Measurements from ENCODE around the gene FBXW11. TPM values are rescaled to one million over a fixed set of nuclear protein-coding genes. Genes with fewer than 3 reads are reported as not detected.

The FBXW11 gene
- total and polyA plus RNA-seq, 12 donors: 5.3 to 108 (median 76.6) TPM

DNA sequence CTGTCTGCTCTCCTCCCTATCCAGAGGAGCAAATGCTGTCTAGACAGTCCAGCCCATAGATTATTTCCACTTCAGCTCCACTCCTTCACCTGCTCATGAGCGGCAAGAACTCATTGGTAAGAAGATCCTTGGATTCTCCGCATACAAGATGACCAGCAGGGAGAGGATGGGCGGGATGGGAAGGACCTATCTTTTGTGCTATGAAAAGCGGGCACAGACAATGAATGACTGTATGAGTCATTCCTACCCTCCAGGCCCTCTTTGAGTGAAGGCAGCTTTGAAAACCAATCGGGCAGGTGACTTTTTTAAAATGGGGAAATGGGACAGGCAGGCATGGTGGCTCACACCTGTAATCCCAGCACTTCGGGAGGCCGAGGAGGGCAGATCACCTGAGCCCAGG, 171.4 kb downstream of the FBXW11 start:
- intact Hi-C loops (cut with DNase I): loop anchor here in 1 of 10 donors (10.0 kb wide), 1 partner anchor 90 kb away; no protein-coding TSS in a partner anchor
- Histone ChIP-seq H3K4me3 (no peak overlapping the region), H3K27ac (no peak overlapping the region), H3K4me1 (peaks cover 0 to under 1% (median 0%) of the 10 kb centered on the region in 9 donors), H3K27me3 (no peaks in the 10 kb centered on the region), H3K36me3 (no peaks in the 10 kb centered on the region), H3K9me3 (peaks cover 0 to 22% (median 0%) of the 10 kb centered on the region in 11 donors)
- ATAC-seq (no peak), DNase-seq (no peak)
- 80 to 84% methylated on average over 7 of the region's 7 CpGs for WGBS, 2 donors
- TF ChIP-seq, protein P1, sequence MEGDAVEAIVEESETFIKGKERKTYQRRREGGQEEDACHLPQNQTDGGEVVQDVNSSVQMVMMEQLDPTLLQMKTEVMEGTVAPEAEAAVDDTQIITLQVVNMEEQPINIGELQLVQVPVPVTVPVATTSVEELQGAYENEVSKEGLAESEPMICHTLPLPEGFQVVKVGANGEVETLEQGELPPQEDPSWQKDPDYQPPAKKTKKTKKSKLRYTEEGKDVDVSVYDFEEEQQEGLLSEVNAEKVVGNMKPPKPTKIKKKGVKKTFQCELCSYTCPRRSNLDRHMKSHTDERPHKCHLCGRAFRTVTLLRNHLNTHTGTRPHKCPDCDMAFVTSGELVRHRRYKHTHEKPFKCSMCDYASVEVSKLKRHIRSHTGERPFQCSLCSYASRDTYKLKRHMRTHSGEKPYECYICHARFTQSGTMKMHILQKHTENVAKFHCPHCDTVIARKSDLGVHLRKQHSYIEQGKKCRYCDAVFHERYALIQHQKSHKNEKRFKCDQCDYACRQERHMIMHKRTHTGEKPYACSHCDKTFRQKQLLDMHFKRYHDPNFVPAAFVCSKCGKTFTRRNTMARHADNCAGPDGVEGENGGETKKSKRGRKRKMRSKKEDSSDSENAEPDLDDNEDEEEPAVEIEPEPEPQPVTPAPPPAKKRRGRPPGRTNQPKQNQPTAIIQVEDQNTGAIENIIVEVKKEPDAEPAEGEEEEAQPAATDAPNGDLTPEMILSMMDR (IDR thresholded peaks at IDR 0.05): no peak

DNA sequence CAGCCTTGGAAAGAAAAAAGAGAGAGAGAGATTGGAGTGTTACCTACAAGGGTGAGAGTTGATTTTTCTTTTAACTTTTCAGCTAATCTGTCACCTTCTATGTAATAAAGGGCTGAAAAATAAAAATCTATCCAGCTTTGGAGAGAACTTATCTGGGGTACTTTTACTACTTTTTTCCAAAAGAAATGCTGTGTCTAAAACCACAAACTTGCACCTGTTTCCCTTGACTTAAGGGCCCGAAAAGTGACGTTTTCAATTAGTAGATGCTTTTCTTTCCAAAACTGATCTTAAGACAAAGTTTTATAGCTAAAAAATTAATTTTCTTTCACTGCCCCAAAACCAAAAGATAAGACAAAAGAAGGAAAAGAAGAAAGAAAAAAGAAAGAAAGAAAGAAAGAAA, 172.0 kb downstream of the FBXW11 start:
- 93 to 94% methylated on average over 2 of the region's 2 CpGs for WGBS, 2 donors
- Histone ChIP-seq H3K9me3 (peaks cover 0 to 28% (median 3%) of the 10 kb centered on the region in 11 donors), H3K27me3 (no peaks in the 10 kb centered on the region), H3K27ac (no peak overlapping the region), H3K36me3 (no peaks in the 10 kb centered on the region), H3K4me3 (no peak overlapping the region), H3K4me1 (no peaks in the 10 kb centered on the region)
- intact Hi-C loops (cut with DNase I): loop anchor here in 1 of 10 donors (10.0 kb wide), 1 partner anchor 90 kb away; no protein-coding TSS in a partner anchor
- TF ChIP-seq, protein P1 (IDR thresholded peaks at IDR 0.05): no peak
- no peak for DNase-seq
- ATAC-seq: no peak

DNA sequence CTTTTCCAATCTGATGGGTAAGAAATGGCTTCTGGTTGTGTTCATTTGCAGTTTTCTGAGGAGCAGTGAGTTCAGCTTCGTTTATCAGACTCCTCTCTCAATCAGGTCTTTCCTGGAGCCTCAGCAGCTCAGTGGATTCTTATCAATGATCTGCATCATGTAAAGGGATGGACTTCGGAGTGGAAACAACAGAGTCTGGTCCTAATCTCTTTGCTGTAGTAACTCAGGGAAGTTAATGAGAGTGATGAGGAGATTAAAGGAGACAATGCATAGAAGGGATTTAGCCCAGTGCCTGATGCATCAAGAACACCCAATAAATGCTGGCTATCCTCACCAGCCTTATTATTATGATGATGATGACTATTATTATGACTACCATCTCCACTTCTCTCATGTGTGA, 173.7 kb downstream of the FBXW11 start:
- WGBS, 2 donors: 49 to 67% methylated on average over 2 of the region's 2 CpGs
- no peak for ATAC-seq
- Histone ChIP-seq H3K27me3 (no peaks in the 10 kb centered on the region), H3K9me3 (peaks cover 0 to 32% (median 5%) of the 10 kb centered on the region in 11 donors), H3K27ac (no peak overlapping the region), H3K4me3 (no peak overlapping the region), H3K36me3 (no peaks in the 10 kb centered on the region), H3K4me1 (no peaks in the 10 kb centered on the region)
- no peak for DNase-seq
- intact Hi-C loops (cut with DNase I): loop anchor here in 1 of 10 donors (10.0 kb wide), 1 partner anchor 88 kb away; no protein-coding TSS in a partner anchor
- TF ChIP-seq, protein P1 (IDR thresholded peaks at IDR 0.05): no peak

DNA sequence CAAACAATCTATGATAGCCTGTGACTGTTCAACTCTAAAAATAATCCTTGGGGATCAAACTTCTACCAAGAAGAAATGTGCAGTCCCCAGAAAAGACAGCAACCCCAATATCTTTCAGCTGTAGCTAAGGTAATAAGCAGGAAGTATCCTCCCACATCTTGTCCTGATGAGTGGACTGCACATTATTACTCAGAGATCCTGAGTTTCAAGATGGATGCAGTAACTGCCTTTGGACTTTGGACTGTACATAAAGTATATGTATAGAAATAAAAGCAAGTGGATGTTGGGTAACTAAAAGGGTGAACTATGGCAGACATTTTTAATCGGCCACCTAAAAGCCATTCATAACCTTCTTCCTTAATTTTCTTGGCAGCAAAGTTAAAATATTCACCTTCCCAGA, 175.8 kb downstream of the FBXW11 start:
- ATAC-seq: no peak

More for the DNA sequence above, 175.8 kb downstream of the FBXW11 start:
- DNase-seq: no peak
- 86 to 92% methylated on average over 1 of the region's 1 CpG for WGBS, 2 donors
- Histone ChIP-seq H3K4me3 (no peak overlapping the region), H3K27me3 (no peaks in the 10 kb centered on the region), H3K4me1 (no peaks in the 10 kb centered on the region), H3K36me3 (no peaks in the 10 kb centered on the region), H3K27ac (no peak overlapping the region), H3K9me3 (peaks cover 0 to 32% (median 5%) of the 10 kb centered on the region in 11 donors)
- TF ChIP-seq, protein P1 (IDR thresholded peaks at IDR 0.05): no peak
- intact Hi-C loops (cut with DNase I): loop anchor here in 1 of 10 donors (10.0 kb wide), 1 partner anchor 86 kb away; no protein-coding TSS in a partner anchor

All from heart right ventricle (tissue), 16 donors.